MCF 10A (cell line): ENCODE measurements around the gene ANO6. TPM values are rescaled to one million over a fixed set of nuclear protein-coding genes. Genes with fewer than 3 reads are reported as not detected.

ENCODE experiments used
- BruUV-seq: library from RNA; stranded (reverse); fragments of 400-500 nt; replicated peaks from 2 replicates; lab custom pipeline; 2021; lab: Mats Ljungman, UMichigan
- CTCF ChIA-PET: fragments of 300-600 bp; sonication (Branson Sonifier 250); formaldehyde crosslinking; extraction: SDS; loops from one replicate; lab custom pipeline; 2021; ENCODE audit warnings: antibody characterized with exemption, inconsistent platforms; lab: Yijun Ruan, JAX
- POLR2A ChIA-PET: fragments of 300-600, 350-650 bp; sonication (Branson Sonifier 250); formaldehyde crosslinking; extraction: SDS; loops from one replicate; lab custom pipeline; 2020; ENCODE audit warnings: antibody characterized with exemption, inconsistent platforms; lab: Yijun Ruan, JAX
- DNase-seq: peaks from one replicate; pipeline ENCODE4 v3.0.0-alpha.2; 2018; ENCODE audit not compliant: unreplicated experiment
- H3K27ac Mint-ChIP-seq: one replicate; pipeline ENCODE4 v1.8.0; 2022; ENCODE audit warnings: mild to moderate bottlenecking, low read depth, mixed read lengths; ENCODE audit not compliant: unreplicated experiment
- H3K27me3 Mint-ChIP-seq: one replicate; pipeline ENCODE4 v1.8.0; 2022; ENCODE audit warnings: mixed read lengths; ENCODE audit not compliant: insufficient read depth, unreplicated experiment
- H3K36me3 Mint-ChIP-seq: one replicate; pipeline ENCODE4 v1.8.0; 2022; ENCODE audit warnings: mild to moderate bottlenecking, moderate library complexity, mixed read lengths; ENCODE audit not compliant: insufficient read depth, unreplicated experiment
- H3K4me1 Mint-ChIP-seq: one replicate; pipeline ENCODE4 v1.8.0; 2022; ENCODE audit warnings: mixed read lengths; ENCODE audit not compliant: insufficient read depth, unreplicated experiment
- H3K4me3 Mint-ChIP-seq: one replicate; pipeline ENCODE4 v1.8.0; 2022; ENCODE audit warnings: mild to moderate bottlenecking, moderate library complexity, mixed read lengths; ENCODE audit not compliant: unreplicated experiment
- H3K9me3 Mint-ChIP-seq: one replicate; pipeline ENCODE4 v1.8.0; 2022; ENCODE audit warnings: mixed read lengths; ENCODE audit not compliant: unreplicated experiment
- CTCF ChIP-seq: fragments of 200-600 bp; IDR thresholded peaks from one replicate; pipeline ENCODE4 v1.8.0; 2022; ENCODE audit warnings: antibody characterized with exemption, mild to moderate bottlenecking; ENCODE audit not compliant: unreplicated experiment
- intact Hi-C: fragments of 100-400 bp; cut with micrococcal nuclease; formaldehyde crosslinking; loops from 2 replicates; pipeline ENCODE4 v1.14.1; 2022
- total RNA-seq: library from RNA; stranded (reverse); gene quantifications from 2 replicates; pipeline ENCODE4 v1.2.3, GENCODE V29; 2022

The ANO6 gene
- total RNA-seq, 1 experiment from 2014 or later = 25.4 TPM

DNA sequence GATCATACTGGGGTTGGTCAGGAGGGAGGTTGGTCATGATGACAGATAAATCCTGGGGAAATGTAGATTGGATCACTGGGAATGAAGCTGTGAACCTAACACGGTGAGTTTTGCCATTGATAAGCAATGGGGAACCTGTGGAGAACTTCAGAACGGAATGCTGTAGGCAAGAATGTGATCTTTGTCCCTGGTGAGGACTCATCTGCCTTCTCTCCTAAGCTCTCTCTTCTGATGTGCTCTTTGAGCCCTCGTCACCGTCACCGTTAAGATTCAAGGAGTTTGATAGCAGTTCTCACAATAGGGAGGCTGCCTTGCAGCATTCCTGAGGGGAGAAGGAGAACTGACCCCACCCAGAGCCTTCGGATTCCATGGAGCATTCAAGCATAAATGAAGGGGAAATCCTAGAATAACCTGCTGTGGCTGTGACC is 217.6 kb downstream of the ANO6 start:
- intact Hi-C loops = no loop called here
- POLR2A ChIA-PET = interaction anchor here (0.6 kb wide), 1 partner anchor 295 kb away, joined by 3 read pairs; no protein-coding TSS in a partner anchor
- Mint-ChIP-seq H3K27me3 (no peaks in the 10 kb centered on the region), H3K9me3 (no peaks in the 10 kb centered on the region), H3K4me3 (no peak overlapping the region), H3K4me1 (no peaks in the 10 kb centered on the region), H3K36me3 (peaks cover 20% of the 10 kb centered on the region), H3K27ac (no peak overlapping the region)
- TF ChIP-seq CTCF = no peak
- CTCF ChIA-PET = no interaction called here
- DNase-seq = no peak
- no TSS peak for BruUV-seq

GRCh38 chr12:45434094-45434493 is 218.2 kb downstream of the ANO6 start:
- peaks cover 16% of the 10 kb centered on the region for H3K36me3 Mint-ChIP-seq
- no TSS peak for BruUV-seq
- no peaks in the 10 kb centered on the region for H3K27me3 Mint-ChIP-seq
- H3K9me3 Mint-ChIP-seq = no peaks in the 10 kb centered on the region
- H3K27ac Mint-ChIP-seq = no peak overlapping the region
- CTCF ChIA-PET = interaction anchor here (1.3 kb wide), 1 partner anchor 236 kb away, joined by 3 read pairs; no protein-coding TSS in a partner anchor
- intact Hi-C loops = no loop called here
- no peak for TF ChIP-seq CTCF
- no peaks in the 10 kb centered on the region for H3K4me1 Mint-ChIP-seq
- POLR2A ChIA-PET = no interaction called here
- no peak overlapping the region for H3K4me3 Mint-ChIP-seq
- no peak for DNase-seq

- TF ChIP-seq CTCF = no peak
- Mint-ChIP-seq H3K27ac (no peak overlapping the region), H3K4me3 (no peak overlapping the region), H3K27me3 (no peaks in the 10 kb centered on the region), H3K9me3 (no peaks in the 10 kb centered on the region), H3K4me1 (no peaks in the 10 kb centered on the region), H3K36me3 (peaks cover 7% of the 10 kb centered on the region)
- ChIA-PET CTCF (interaction anchor here (0.6 kb wide), 1 partner anchor 16 kb away, joined by 4 read pairs; no protein-coding TSS in a partner anchor), POLR2A (no interaction called here)
- intact Hi-C loops = no loop called here
- BruUV-seq = no TSS peak
- no peak for DNase-seq
Measured at GRCh38 chr12:45435945-45436710, 220.2 kb downstream of the ANO6 start.

GRCh38 chr12:45439039-45439438 is 223.1 kb downstream of the ANO6 start:
- H3K27ac Mint-ChIP-seq = no peak overlapping the region
- ChIA-PET POLR2A (no interaction called here), CTCF (interaction anchor here (0.6 kb wide), 1 partner anchor 192 kb away, joined by 3 read pairs; no protein-coding TSS in a partner anchor)
- no peaks in the 10 kb centered on the region for H3K4me1 Mint-ChIP-seq
- H3K27me3 Mint-ChIP-seq = no peaks in the 10 kb centered on the region
- peak; percentile 54 for DNase-seq
- no peak for TF ChIP-seq CTCF
- peaks cover 6% of the 10 kb centered on the region for H3K36me3 Mint-ChIP-seq
- H3K4me3 Mint-ChIP-seq = no peak overlapping the region
- H3K9me3 Mint-ChIP-seq = no peaks in the 10 kb centered on the region
- no TSS peak for BruUV-seq
- intact Hi-C loops = no loop called here
